ENCODE data around the gene CD151. TPM values are rescaled to one million over a fixed set of nuclear protein-coding genes. Genes with fewer than 3 reads are reported as not detected.
A peak's percentile ranks its signal among the peaks of the same experiment; 100 is the strongest.

The CD151 gene
- total RNA-seq, 1 experiment from 2014 or later, result 115 TPM

DNA sequence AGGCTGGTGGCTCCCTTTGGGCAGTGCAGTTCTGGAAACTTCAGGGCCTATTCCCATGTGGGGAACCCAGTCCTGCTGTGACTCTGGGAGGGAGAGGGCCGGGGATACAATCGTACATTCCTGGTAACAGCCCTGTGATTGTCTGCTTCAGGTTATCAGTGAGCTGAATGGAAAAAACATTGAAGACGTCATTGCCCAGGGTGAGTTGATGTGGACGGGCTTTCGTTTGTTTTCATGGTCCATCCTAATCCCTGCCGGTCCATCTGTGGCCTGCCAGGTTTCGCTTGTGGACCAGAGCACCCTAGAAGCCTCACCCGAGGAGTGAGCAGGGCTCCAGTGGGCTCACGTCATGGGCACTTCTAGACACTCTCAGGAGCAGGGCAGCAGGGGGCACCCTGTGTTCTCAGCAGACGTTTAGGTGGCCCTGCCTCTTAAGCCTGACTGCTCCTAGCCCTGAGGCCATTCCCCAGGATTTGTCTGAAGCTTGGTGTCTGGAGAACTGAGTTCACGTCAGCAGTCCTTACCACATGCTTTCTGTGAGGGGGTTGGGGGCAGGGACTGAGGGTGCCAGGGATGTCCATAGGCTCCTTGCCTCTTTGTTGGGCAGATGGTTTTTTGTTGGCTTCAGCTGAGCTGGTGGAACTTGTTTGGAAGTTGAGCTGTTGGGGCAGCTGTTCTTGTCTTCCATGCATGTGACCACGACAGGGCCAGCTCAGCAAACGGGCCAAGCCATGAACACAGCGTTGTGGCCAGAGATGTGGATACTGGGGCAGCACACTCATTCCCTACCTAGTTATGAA, 21.1 kb upstream of the CD151 start:
- Mint-ChIP-seq H3K27ac (peak overlapping the region; percentile 93), H3K4me3 (peak overlapping the region; percentile 92), H3K4me1 (peaks cover 32% of the 10 kb centered on the region), H3K36me3 (peaks cover 28% of the 10 kb centered on the region), H3K27me3 (ENCODE audit: low read depth) (no peaks in the 10 kb centered on the region), H3K9me3 (no peaks in the 10 kb centered on the region)
- ATAC-seq, result no peak
- POLR2A ChIA-PET, result no interaction called here
- CTCF ChIA-PET, result interaction anchor here (0.9 kb wide), 1 partner anchor 19 kb away, joined by 3 read pairs; no protein-coding TSS in a partner anchor
- DNase-seq (ENCODE audit: low spot score), result no peak
- TF ChIP-seq ERG (CRISPR knock-in tag; IDR thresholded peaks at IDR 0.05) (0 out of 2 replicates have a peak, but pooled peaks have one; percentile 4), E2F4 (CRISPR knock-in tag; IDR thresholded peaks at IDR 0.05; ENCODE audit: borderline replicate concordance, low read depth) (no peak)

- Mint-ChIP-seq H3K36me3 (peaks cover 28% of the 10 kb centered on the region), H3K9me3 (no peaks in the 10 kb centered on the region), H3K4me3 (no peak overlapping the region; the same call in 1 of the 2 replicates), H3K27ac (peak overlapping the region; percentile 93; the same call in 1 of the 2 replicates), H3K4me1 (peaks cover 32% of the 10 kb centered on the region), H3K27me3 (ENCODE audit: low read depth) (no peaks in the 10 kb centered on the region)
- CTCF ChIA-PET, result interaction anchor here (0.9 kb wide), 1 partner anchor 18 kb away, joined by 3 read pairs; no protein-coding TSS in a partner anchor
- no peak for TF ChIP-seq CBFB (CRISPR knock-in tag; IDR thresholded peaks at IDR 0.05; ENCODE audit: low read depth)
- DNase-seq (ENCODE audit: low spot score), result no peak
- ATAC-seq, result no peak
- POLR2A ChIA-PET, result no interaction called here
Measured at GRCh38 chr11:812390-812789, 20.4 kb upstream of the CD151 start.

- Mint-ChIP-seq H3K27ac (no peak overlapping the region), H3K4me3 (no peak overlapping the region)
- TF ChIP-seq OVOL2 (CRISPR knock-in tag; IDR thresholded peaks at IDR 0.05; ENCODE audit: borderline replicate concordance), result no peak
- TF ChIP-seq, protein P1, sequence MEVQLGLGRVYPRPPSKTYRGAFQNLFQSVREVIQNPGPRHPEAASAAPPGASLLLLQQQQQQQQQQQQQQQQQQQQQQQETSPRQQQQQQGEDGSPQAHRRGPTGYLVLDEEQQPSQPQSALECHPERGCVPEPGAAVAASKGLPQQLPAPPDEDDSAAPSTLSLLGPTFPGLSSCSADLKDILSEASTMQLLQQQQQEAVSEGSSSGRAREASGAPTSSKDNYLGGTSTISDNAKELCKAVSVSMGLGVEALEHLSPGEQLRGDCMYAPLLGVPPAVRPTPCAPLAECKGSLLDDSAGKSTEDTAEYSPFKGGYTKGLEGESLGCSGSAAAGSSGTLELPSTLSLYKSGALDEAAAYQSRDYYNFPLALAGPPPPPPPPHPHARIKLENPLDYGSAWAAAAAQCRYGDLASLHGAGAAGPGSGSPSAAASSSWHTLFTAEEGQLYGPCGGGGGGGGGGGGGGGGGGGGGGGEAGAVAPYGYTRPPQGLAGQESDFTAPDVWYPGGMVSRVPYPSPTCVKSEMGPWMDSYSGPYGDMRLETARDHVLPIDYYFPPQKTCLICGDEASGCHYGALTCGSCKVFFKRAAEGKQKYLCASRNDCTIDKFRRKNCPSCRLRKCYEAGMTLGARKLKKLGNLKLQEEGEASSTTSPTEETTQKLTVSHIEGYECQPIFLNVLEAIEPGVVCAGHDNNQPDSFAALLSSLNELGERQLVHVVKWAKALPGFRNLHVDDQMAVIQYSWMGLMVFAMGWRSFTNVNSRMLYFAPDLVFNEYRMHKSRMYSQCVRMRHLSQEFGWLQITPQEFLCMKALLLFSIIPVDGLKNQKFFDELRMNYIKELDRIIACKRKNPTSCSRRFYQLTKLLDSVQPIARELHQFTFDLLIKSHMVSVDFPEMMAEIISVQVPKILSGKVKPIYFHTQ (CRISPR knock-in tag; IDR thresholded peaks at IDR 0.05), result no peak
- TF ChIP-seq, protein P2, sequence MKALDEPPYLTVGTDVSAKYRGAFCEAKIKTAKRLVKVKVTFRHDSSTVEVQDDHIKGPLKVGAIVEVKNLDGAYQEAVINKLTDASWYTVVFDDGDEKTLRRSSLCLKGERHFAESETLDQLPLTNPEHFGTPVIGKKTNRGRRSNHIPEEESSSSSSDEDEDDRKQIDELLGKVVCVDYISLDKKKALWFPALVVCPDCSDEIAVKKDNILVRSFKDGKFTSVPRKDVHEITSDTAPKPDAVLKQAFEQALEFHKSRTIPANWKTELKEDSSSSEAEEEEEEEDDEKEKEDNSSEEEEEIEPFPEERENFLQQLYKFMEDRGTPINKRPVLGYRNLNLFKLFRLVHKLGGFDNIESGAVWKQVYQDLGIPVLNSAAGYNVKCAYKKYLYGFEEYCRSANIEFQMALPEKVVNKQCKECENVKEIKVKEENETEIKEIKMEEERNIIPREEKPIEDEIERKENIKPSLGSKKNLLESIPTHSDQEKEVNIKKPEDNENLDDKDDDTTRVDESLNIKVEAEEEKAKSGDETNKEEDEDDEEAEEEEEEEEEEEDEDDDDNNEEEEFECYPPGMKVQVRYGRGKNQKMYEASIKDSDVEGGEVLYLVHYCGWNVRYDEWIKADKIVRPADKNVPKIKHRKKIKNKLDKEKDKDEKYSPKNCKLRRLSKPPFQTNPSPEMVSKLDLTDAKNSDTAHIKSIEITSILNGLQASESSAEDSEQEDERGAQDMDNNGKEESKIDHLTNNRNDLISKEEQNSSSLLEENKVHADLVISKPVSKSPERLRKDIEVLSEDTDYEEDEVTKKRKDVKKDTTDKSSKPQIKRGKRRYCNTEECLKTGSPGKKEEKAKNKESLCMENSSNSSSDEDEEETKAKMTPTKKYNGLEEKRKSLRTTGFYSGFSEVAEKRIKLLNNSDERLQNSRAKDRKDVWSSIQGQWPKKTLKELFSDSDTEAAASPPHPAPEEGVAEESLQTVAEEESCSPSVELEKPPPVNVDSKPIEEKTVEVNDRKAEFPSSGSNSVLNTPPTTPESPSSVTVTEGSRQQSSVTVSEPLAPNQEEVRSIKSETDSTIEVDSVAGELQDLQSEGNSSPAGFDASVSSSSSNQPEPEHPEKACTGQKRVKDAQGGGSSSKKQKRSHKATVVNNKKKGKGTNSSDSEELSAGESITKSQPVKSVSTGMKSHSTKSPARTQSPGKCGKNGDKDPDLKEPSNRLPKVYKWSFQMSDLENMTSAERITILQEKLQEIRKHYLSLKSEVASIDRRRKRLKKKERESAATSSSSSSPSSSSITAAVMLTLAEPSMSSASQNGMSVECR (CRISPR knock-in tag; IDR thresholded peaks at IDR 0.05; ENCODE audit: borderline replicate concordance), result 0 out of 2 replicates have a peak, but pooled peaks have one; percentile 12
- no peak for TF ChIP-seq TCF7 (CRISPR knock-in tag; IDR thresholded peaks at IDR 0.05; ENCODE audit: low read depth)
- no peak for TF ChIP-seq NFATC4 (CRISPR knock-in tag; IDR thresholded peaks at IDR 0.05)
- TF ChIP-seq PRRX2 (CRISPR knock-in tag; IDR thresholded peaks at IDR 0.05), result peak; percentile 9; the same call in 1 of the 2 replicates
- no peak for TF ChIP-seq IRF1 (CRISPR knock-in tag; IDR thresholded peaks at IDR 0.05)
- no peak for TF ChIP-seq ZBTB21 (CRISPR knock-in tag; IDR thresholded peaks at IDR 0.05; ENCODE audit: borderline replicate concordance)
- no peak for TF ChIP-seq ESRRA (CRISPR knock-in tag; IDR thresholded peaks at IDR 0.05; ENCODE audit: borderline replicate concordance)
- no peak for TF ChIP-seq EMX1 (CRISPR knock-in tag; IDR thresholded peaks at IDR 0.05)
- TF ChIP-seq ZNF416 (CRISPR knock-in tag; IDR thresholded peaks at IDR 0.05), result 0 out of 2 replicates have a peak, but pooled peaks have one; percentile 25
- TF ChIP-seq SOX15 (CRISPR knock-in tag; IDR thresholded peaks at IDR 0.05), result no peak
- TF ChIP-seq CDX4 (CRISPR knock-in tag; IDR thresholded peaks at IDR 0.05; ENCODE audit: borderline replicate concordance), result no peak
- TF ChIP-seq GTF2I (CRISPR knock-in tag; conservative IDR thresholded peaks at IDR 0.05), result no peak
- no peak for TF ChIP-seq ETV6 (CRISPR knock-in tag; IDR thresholded peaks at IDR 0.05)
- TF ChIP-seq ZNF232 (CRISPR knock-in tag; IDR thresholded peaks at IDR 0.05), result no peak
- no peak for TF ChIP-seq ZNF396 (CRISPR knock-in tag; IDR thresholded peaks at IDR 0.05; ENCODE audit: borderline replicate concordance)
Measured at GRCh38 chr11:813072-813455, 19.7 kb upstream of the CD151 start.

More at GRCh38 chr11:813072-813455, 19.7 kb upstream of the CD151 start:
- CTCF ChIA-PET, result interaction anchor here (0.5 kb wide), 1 partner anchor 68 kb away, joined by 3 read pairs; no protein-coding TSS in a partner anchor
- H3K4me1 Mint-ChIP-seq, result peaks cover 28% of the 10 kb centered on the region
- no peaks in the 10 kb centered on the region for H3K27me3 Mint-ChIP-seq (ENCODE audit: low read depth)
- no peak for DNase-seq (ENCODE audit: low spot score)
- no peak for ATAC-seq
- peaks cover 28% of the 10 kb centered on the region for H3K36me3 Mint-ChIP-seq
- POLR2A ChIA-PET, result no interaction called here
- no peaks in the 10 kb centered on the region for H3K9me3 Mint-ChIP-seq

All from WTC11 (cell line).